Caco-2 (cell line): ENCODE measurements around the gene TOM1L1. TPM values are rescaled to one million over a fixed set of nuclear protein-coding genes. Genes with fewer than 3 reads are reported as not detected.

Experiments
- BruUV-seq: library from RNA; stranded (reverse); fragments of 400-500 nt; replicated peaks from 2 replicates; lab custom pipeline; 2021; lab: Mats Ljungman, UMichigan
- CTCF ChIA-PET: fragments of 300-600 bp; sonication (Branson Sonifier 250); formaldehyde crosslinking; loops from one replicate; lab custom pipeline; 2022; ENCODE audit warnings: antibody characterized with exemption; lab: Charles Lee
- POLR2A ChIA-PET: fragments of 300-600 bp; sonication (Branson Sonifier 250); formaldehyde crosslinking; loops from one replicate; lab custom pipeline; 2022; ENCODE audit warnings: antibody characterized with exemption; lab: Charles Lee
- DNase-seq, 2 experiments: peaks; one replicate each; pipeline versions ENCODE4 v3.0.0 to v3.0.0-alpha.2; 2020 to 2022
- H3K27me3 ChIP-seq: replicated peaks from 2 replicates; pipeline ENCODE4 v1.6.0; 2011; ENCODE audit warnings: low read length; ENCODE audit not compliant: control insufficient read depth, insufficient read depth
- H3K36me3 ChIP-seq: 2 replicates; pipeline ENCODE4 v1.5.1; 2011; ENCODE audit warnings: low read length; ENCODE audit not compliant: control insufficient read depth, insufficient read depth
- H3K4me1 ChIP-seq: fragments of 250-450 bp; sonication (Bioruptor Pico); 2 replicates; pipeline ENCODE4 v1.5.1; 2020; ENCODE audit warnings: mild to moderate bottlenecking
- H3K4me3 ChIP-seq: 2 replicates; pipeline ENCODE4 v1.5.1; 2011; ENCODE audit warnings: low read depth, mild to moderate bottlenecking, control low read depth, low read length
- H3K9me3 ChIP-seq: fragments of 250-450 bp; sonication (Bioruptor Pico); 2 replicates; pipeline ENCODE4 v1.5.1; 2020; ENCODE audit warnings: mild to moderate bottlenecking, moderate library complexity
- H3K27ac Mint-ChIP-seq: one replicate; pipeline ENCODE4 v1.8.0; 2022; ENCODE audit warnings: mixed read lengths; ENCODE audit not compliant: unreplicated experiment
- H3K27me3 Mint-ChIP-seq: one replicate; pipeline ENCODE4 v1.8.0; 2022; ENCODE audit warnings: mixed read lengths; ENCODE audit not compliant: insufficient read depth, unreplicated experiment
- H3K36me3 Mint-ChIP-seq: one replicate; pipeline ENCODE4 v1.8.0; 2022; ENCODE audit warnings: mild to moderate bottlenecking, mixed read lengths; ENCODE audit not compliant: insufficient read depth, unreplicated experiment
- H3K4me1 Mint-ChIP-seq: one replicate; pipeline ENCODE4 v1.8.0; 2022; ENCODE audit warnings: low read depth, mixed read lengths; ENCODE audit not compliant: unreplicated experiment
- H3K4me3 Mint-ChIP-seq: one replicate; pipeline ENCODE4 v1.8.0; 2022; ENCODE audit warnings: mild to moderate bottlenecking, moderate library complexity, mixed read lengths; ENCODE audit not compliant: unreplicated experiment
- H3K9me3 Mint-ChIP-seq: one replicate; pipeline ENCODE4 v1.8.0; 2022; ENCODE audit warnings: mixed read lengths; ENCODE audit not compliant: unreplicated experiment
- CTCF ChIP-seq, 2 experiments: fragments of 200-600 bp in 1 of 2; IDR thresholded peaks; 1 replicate in 1 of 2; 2 replicates in 1 of 2; pipeline versions ENCODE4 v1.5.1 to v1.8.0; 2011 to 2022; ENCODE audit warnings: antibody characterized with exemption in 1 of 2, control low read depth in 1 of 2, inconsistent platforms in 1 of 2, low read depth in 1 of 2, low read length in 1 of 2, mild to moderate bottlenecking in 1 of 2, moderate library complexity in 1 of 2; ENCODE audit not compliant: insufficient read depth in 1 of 2, severe bottlenecking in 1 of 2, unreplicated experiment in 1 of 2
- intact Hi-C: fragments of 100-400 bp; cut with micrococcal nuclease; formaldehyde crosslinking; loops from one replicate; pipeline ENCODE4 v1.10.0; 2022; ENCODE audit not compliant: unreplicated experiment
- total RNA-seq: library from RNA; stranded (reverse); gene quantifications from 2 replicates; pipeline ENCODE4 v1.2.3, GENCODE V29; 2022

The TOM1L1 gene
- total RNA-seq, 1 experiment from 2014 or later = 48.7 TPM

DNA sequence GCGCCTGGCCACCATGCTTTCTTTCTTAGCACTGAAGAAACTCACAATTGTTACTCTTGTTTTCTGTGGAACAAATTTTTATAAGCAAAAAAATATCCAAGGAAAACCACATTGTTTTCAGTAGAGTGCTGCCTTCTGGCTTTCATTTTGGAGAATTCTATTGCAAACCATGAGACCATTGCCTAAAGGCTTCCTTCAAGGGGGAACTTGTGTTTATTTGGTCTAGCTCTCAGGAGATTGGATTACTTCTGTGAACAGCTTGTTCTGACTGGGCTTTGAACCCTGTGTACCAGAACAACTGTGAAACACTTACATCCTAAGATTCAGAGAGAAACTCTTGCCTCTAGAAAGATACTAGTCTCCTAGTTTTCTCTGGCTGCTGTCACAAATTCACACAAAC lies 32.1 kb downstream of the TOM1L1 start:
- DNase-seq = no peak
- Mint-ChIP-seq H3K4me1 (peaks cover 11% of the 10 kb centered on the region), H3K27ac (no peak overlapping the region), H3K4me3 (no peak overlapping the region), H3K36me3 (peaks cover 26% of the 10 kb centered on the region), H3K27me3 (no peaks in the 10 kb centered on the region), H3K9me3 (no peaks in the 10 kb centered on the region)
- Histone ChIP-seq H3K27me3 (no peaks in the 10 kb centered on the region), H3K4me1 (peaks cover 9% of the 10 kb centered on the region), H3K9me3 (no peaks in the 10 kb centered on the region), H3K4me3 (no peak overlapping the region), H3K36me3 (no peaks in the 10 kb centered on the region; the same call in 1 of the 2 replicates)
- intact Hi-C loops = no loop called here
- ChIA-PET POLR2A (no interaction called here), CTCF (no interaction called here)
- no TSS peak for BruUV-seq
- no peak for TF ChIP-seq CTCF (IDR thresholded peaks at IDR 0.05; ENCODE audit: insufficient read depth in 1 of 2, low read depth in 1 of 2, low read length in 1 of 2, severe bottlenecking in 1 of 2, unreplicated experiment in 1 of 2)

DNA sequence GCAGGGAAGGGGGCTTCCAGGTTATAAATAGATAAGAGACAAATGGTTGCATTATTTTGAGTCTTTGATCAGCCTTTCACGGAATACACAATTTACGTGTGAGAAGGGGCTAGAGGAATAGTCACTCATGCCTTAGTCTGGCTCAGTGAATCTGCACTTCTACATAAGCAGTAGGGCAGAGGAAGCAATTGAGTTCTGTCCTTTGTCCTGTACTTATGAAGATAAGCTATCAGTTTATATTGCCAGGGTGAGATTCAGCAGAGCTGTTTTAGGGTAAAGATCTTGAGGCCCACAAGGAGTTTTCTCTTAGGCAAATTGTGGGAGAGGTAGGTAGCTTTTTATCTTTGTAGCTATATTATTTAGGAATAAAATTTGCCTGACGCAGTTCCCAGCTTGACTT lies 33.3 kb downstream of the TOM1L1 start:
- no TSS peak for BruUV-seq
- H3K27me3 Mint-ChIP-seq = no peaks in the 10 kb centered on the region
- intact Hi-C loops = no loop called here
- no peaks in the 10 kb centered on the region; the same call in 1 of the 2 replicates for H3K36me3 ChIP-seq
- no peak for TF ChIP-seq CTCF (IDR thresholded peaks at IDR 0.05; ENCODE audit: insufficient read depth in 1 of 2, low read depth in 1 of 2, low read length in 1 of 2, severe bottlenecking in 1 of 2, unreplicated experiment in 1 of 2)
- no peak overlapping the region for H3K4me3 ChIP-seq
- H3K27me3 ChIP-seq = no peaks in the 10 kb centered on the region
- H3K4me3 Mint-ChIP-seq = no peak overlapping the region
- H3K4me1 ChIP-seq = peaks cover 9% of the 10 kb centered on the region
- ChIA-PET CTCF (no interaction called here), POLR2A (interaction anchor here (0.5 kb wide), 1 partner anchor 1980 kb away, joined by 3 read pairs; the partner anchor contains the start of gene TRIM25)
- H3K36me3 Mint-ChIP-seq = peaks cover 23% of the 10 kb centered on the region
- no peak for DNase-seq
- no peaks in the 10 kb centered on the region for H3K9me3 Mint-ChIP-seq
- no peaks in the 10 kb centered on the region for H3K9me3 ChIP-seq
- peaks cover 11% of the 10 kb centered on the region for H3K4me1 Mint-ChIP-seq
- H3K27ac Mint-ChIP-seq = peak overlapping the region; percentile 67

DNA sequence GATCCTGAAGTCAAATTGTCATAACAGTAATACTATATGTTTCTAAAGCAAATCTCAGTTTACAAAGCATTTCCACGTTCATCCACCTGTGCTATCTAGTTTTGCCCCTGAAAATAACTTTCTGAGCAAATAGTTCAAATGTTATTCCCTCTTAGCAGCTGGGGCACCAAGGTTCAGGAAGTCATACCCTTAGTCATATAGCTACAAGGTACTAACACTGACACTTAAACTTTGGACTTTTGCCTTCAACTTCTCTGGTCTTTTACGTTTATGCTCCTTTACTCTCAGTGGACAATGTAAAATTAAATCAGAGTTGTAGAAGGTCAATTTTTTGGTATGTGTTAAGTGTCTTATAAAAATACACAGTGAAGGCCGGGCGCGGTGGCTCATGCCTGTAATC lies 34.8 kb downstream of the TOM1L1 start:
- peaks cover 11% of the 10 kb centered on the region for H3K4me1 Mint-ChIP-seq
- no TSS peak for BruUV-seq
- POLR2A ChIA-PET = no interaction called here
- H3K4me1 ChIP-seq = peaks cover 9% of the 10 kb centered on the region
- H3K27me3 ChIP-seq = no peaks in the 10 kb centered on the region
- H3K9me3 Mint-ChIP-seq = no peaks in the 10 kb centered on the region
- H3K4me3 ChIP-seq = no peak overlapping the region
- intact Hi-C loops = no loop called here
- CTCF ChIA-PET = no interaction called here
- H3K36me3 ChIP-seq = no peaks in the 10 kb centered on the region; the same call in 1 of the 2 replicates
- no peak overlapping the region for H3K4me3 Mint-ChIP-seq
- H3K27me3 Mint-ChIP-seq = no peaks in the 10 kb centered on the region
- H3K27ac Mint-ChIP-seq = peak overlapping the region; percentile 67
- peaks cover 26% of the 10 kb centered on the region for H3K36me3 Mint-ChIP-seq
- no peak for DNase-seq
- no peak for TF ChIP-seq CTCF (IDR thresholded peaks at IDR 0.05; ENCODE audit: insufficient read depth in 1 of 2, low read depth in 1 of 2, low read length in 1 of 2, severe bottlenecking in 1 of 2, unreplicated experiment in 1 of 2)
- no peaks in the 10 kb centered on the region for H3K9me3 ChIP-seq
